ENCODE data around the gene TNFSF4. TPM values are rescaled to one million over a fixed set of nuclear protein-coding genes. Genes with fewer than 3 reads are reported as not detected.

Gene TNFSF4
- total and polyA plus RNA-seq, 8 donors = 0.14 to 2.2 (median 0.56) TPM; not detected in 4

- no peaks in the 10 kb centered on the region for H3K27me3 ChIP-seq
- no peak overlapping the region for H3K27ac ChIP-seq
- no peak overlapping the region for H3K4me3 ChIP-seq
- peaks cover 0 to 14% (median 4%) of the 10 kb centered on the region in 4 donors for H3K9me3 ChIP-seq
- no peak for DNase-seq
- H3K4me1 ChIP-seq = no peaks in the 10 kb centered on the region
- TF ChIP-seq EP300 (IDR thresholded peaks at IDR 0.05) = no peak
- TF ChIP-seq POLR2A (IDR thresholded peaks at IDR 0.05) = no peak
- no peak for TF ChIP-seq POLR2AphosphoS5 (IDR thresholded peaks at IDR 0.05)
- TF ChIP-seq CTCF (IDR thresholded peaks at IDR 0.05) = no peak
- no peaks in the 10 kb centered on the region for H3K36me3 ChIP-seq
- intact Hi-C loops (cut with DNase I; ENCODE audit: low total_unique reads) = no loop called here
These were observed 17.8 kb upstream of the TNFSF4 start for GRCh38 chr1:173224949-173225348.

- Histone ChIP-seq H3K9me3 (peaks cover 0 to 14% (median 4%) of the 10 kb centered on the region in 4 donors), H3K4me1 (no peaks in the 10 kb centered on the region), H3K36me3 (no peaks in the 10 kb centered on the region), H3K4me3 (no peak overlapping the region), H3K27ac (no peak overlapping the region), H3K27me3 (no peaks in the 10 kb centered on the region)
- DNase-seq = no peak
- intact Hi-C loops (cut with DNase I; ENCODE audit: low total_unique reads) = no loop called here
- WGBS, 5 donors = 85 to 92% (median 89%) methylated on average over 3 of the region's 3 CpGs
- no peak for TF ChIP-seq POLR2AphosphoS5 (IDR thresholded peaks at IDR 0.05)
- TF ChIP-seq EP300 (IDR thresholded peaks at IDR 0.05) = no peak
- TF ChIP-seq POLR2A (IDR thresholded peaks at IDR 0.05) = no peak
- TF ChIP-seq CTCF (IDR thresholded peaks at IDR 0.05) = no peak
These were observed 17.3 kb upstream of the TNFSF4 start for GRCh38 chr1:173224280-173224892.

- H3K4me1 ChIP-seq = no peaks in the 10 kb centered on the region
- H3K4me3 ChIP-seq = no peak overlapping the region
- intact Hi-C loops (cut with DNase I; ENCODE audit: low total_unique reads) = no loop called here
- H3K27ac ChIP-seq = no peak overlapping the region
- H3K9me3 ChIP-seq = peaks cover 0 to 7% (median 4%) of the 10 kb centered on the region in 4 donors
- H3K27me3 ChIP-seq = no peaks in the 10 kb centered on the region
- DNase-seq = no peak
- no peak for TF ChIP-seq EP300 (IDR thresholded peaks at IDR 0.05)
- TF ChIP-seq POLR2A (IDR thresholded peaks at IDR 0.05) = no peak
- no peak for TF ChIP-seq CTCF (IDR thresholded peaks at IDR 0.05)
- no peak for TF ChIP-seq POLR2AphosphoS5 (IDR thresholded peaks at IDR 0.05)
- no peaks in the 10 kb centered on the region for H3K36me3 ChIP-seq
These were observed 15.9 kb upstream of the TNFSF4 start for GRCh38 chr1:173223031-173223380.

GRCh38 chr1:173222149-173223030 is 15.3 kb upstream of the TNFSF4 start:
- 52 to 72% (median 61%) methylated on average over 3 of the region's 3 CpGs for WGBS, 5 donors
- no peaks in the 10 kb centered on the region for H3K27me3 ChIP-seq
- no peaks in the 10 kb centered on the region for H3K36me3 ChIP-seq
- no peaks in the 10 kb centered on the region for H3K4me1 ChIP-seq
- intact Hi-C loops (cut with DNase I; ENCODE audit: low total_unique reads) = no loop called here
- no peak for TF ChIP-seq POLR2AphosphoS5 (IDR thresholded peaks at IDR 0.05)
- TF ChIP-seq EP300 (IDR thresholded peaks at IDR 0.05) = no peak
- TF ChIP-seq POLR2A (IDR thresholded peaks at IDR 0.05) = no peak
- no peak for TF ChIP-seq CTCF (IDR thresholded peaks at IDR 0.05)
- no peak overlapping the region for H3K27ac ChIP-seq
- H3K4me3 ChIP-seq = no peak overlapping the region
- no peak for DNase-seq
- H3K9me3 ChIP-seq = peaks cover 0 to 3% (median under 1%) of the 10 kb centered on the region in 4 donors
